HepG2 (cell line): ENCODE measurements around the gene SIDT1.

Source experiments
- GABPA ChIP-seq, 2 experiments: IDR thresholded peaks; 2 replicates each; pipeline ENCODE4 v1.6.1; 2011 to 2016; ENCODE audit warnings: low read depth in 2 of 2, low read length in 1 of 2, missing biosample characterization in 1 of 2, missing genetic modification characterization in 1 of 2
- MIER3 ChIP-seq: IDR thresholded peaks from 2 replicates; pipeline ENCODE4 v1.6.1; 2016; ENCODE audit warnings: missing compliant biosample characterization, borderline replicate concordance
- MTA3 ChIP-seq: sonication (generic); formaldehyde crosslinking; IDR thresholded peaks from 2 replicates; pipeline ENCODE4 v1.4.0; 2020; ENCODE audit warnings: missing genetic modification reagents
- MXI1 ChIP-seq: IDR thresholded peaks from 3 replicates; pipeline ENCODE4 v1.6.1; 2012; ENCODE audit warnings: low read depth, low read length, inconsistent platforms, borderline replicate concordance
- REPIN1 ChIP-seq: sonication (generic); formaldehyde crosslinking; IDR thresholded peaks from 2 replicates; pipeline ENCODE4 v1.8.0; 2022; ENCODE audit warnings: missing genetic modification reagents, low read depth, mild to moderate bottlenecking, borderline replicate concordance
- U2AF2 ChIP-seq: fragments of 200-400 bp; formaldehyde crosslinking; IDR thresholded peaks from 2 replicates; pipeline ENCODE4 v1.6.1; 2017; ENCODE audit warnings: low read depth, mild to moderate bottlenecking, low read length
- ZNF160 ChIP-seq: sonication (generic); formaldehyde crosslinking; IDR thresholded peaks from 2 replicates; pipeline ENCODE4 v1.8.0; 2022; ENCODE audit warnings: mild to moderate bottlenecking, inconsistent platforms, missing genetic modification reagents
- ZNF367 ChIP-seq: sonication (generic); formaldehyde crosslinking; IDR thresholded peaks from 2 replicates; pipeline ENCODE4 v1.4.0; 2020; ENCODE audit warnings: missing genetic modification reagents, borderline replicate concordance
- ZNF432 ChIP-seq: sonication (generic); formaldehyde crosslinking; IDR thresholded peaks from 2 replicates; pipeline ENCODE4 v1.5.0; 2020; ENCODE audit warnings: missing genetic modification reagents, mild to moderate bottlenecking, borderline replicate concordance
- TF ChIP-seq, protein P1 (sequence below): sonication (generic); formaldehyde crosslinking; IDR thresholded peaks from 2 replicates; pipeline ENCODE4 v1.4.0; 2020; ENCODE audit warnings: mild to moderate bottlenecking, missing genetic modification reagents, borderline replicate concordance
- TF ChIP-seq, protein P2 (sequence below): sonication (generic); formaldehyde crosslinking; IDR thresholded peaks from 2 replicates; pipeline ENCODE4 v1.4.0; 2020; ENCODE audit warnings: missing genetic modification reagents

DNA sequence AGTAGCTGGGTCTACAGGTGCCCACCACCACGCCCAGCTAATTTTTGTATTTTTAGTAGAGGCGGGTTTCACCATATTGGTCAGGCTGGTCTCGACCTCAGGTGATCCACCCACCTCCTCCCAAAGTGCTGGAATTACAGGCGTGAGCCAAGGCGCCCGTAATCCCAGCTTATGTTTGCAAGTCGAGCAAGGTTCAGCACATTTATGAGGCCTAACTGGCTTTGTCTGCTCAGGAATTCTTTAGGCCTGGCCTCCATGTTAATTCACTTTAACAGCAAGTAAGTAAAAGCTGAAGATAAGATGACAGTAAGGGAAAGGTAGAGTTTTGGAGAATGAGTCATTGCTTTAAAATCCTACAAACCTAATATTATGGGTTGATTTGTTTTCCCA is 24.6 kb downstream of the SIDT1 start:
- TF ChIP-seq, protein P1, sequence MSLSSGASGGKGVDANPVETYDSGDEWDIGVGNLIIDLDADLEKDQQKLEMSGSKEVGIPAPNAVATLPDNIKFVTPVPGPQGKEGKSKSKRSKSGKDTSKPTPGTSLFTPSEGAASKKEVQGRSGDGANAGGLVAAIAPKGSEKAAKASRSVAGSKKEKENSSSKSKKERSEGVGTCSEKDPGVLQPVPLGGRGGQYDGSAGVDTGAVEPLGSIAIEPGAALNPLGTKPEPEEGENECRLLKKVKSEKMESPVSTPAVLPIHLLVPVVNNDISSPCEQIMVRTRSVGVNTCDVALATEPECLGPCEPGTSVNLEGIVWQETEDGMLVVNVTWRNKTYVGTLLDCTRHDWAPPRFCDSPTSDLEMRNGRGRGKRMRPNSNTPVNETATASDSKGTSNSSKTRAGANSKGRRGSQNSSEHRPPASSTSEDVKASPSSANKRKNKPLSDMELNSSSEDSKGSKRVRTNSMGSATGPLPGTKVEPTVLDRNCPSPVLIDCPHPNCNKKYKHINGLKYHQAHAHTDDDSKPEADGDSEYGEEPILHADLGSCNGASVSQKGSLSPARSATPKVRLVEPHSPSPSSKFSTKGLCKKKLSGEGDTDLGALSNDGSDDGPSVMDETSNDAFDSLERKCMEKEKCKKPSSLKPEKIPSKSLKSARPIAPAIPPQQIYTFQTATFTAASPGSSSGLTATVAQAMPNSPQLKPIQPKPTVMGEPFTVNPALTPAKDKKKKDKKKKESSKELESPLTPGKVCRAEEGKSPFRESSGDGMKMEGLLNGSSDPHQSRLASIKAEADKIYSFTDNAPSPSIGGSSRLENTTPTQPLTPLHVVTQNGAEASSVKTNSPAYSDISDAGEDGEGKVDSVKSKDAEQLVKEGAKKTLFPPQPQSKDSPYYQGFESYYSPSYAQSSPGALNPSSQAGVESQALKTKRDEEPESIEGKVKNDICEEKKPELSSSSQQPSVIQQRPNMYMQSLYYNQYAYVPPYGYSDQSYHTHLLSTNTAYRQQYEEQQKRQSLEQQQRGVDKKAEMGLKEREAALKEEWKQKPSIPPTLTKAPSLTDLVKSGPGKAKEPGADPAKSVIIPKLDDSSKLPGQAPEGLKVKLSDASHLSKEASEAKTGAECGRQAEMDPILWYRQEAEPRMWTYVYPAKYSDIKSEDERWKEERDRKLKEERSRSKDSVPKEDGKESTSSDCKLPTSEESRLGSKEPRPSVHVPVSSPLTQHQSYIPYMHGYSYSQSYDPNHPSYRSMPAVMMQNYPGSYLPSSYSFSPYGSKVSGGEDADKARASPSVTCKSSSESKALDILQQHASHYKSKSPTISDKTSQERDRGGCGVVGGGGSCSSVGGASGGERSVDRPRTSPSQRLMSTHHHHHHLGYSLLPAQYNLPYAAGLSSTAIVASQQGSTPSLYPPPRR, result no peak
- TF ChIP-seq MXI1 (no peak), GABPA (IDR thresholded peaks at IDR 0.05; ENCODE audit: low read depth, low read length) (no peak), GABPA (CRISPR knock-in tag; IDR thresholded peaks at IDR 0.05; ENCODE audit: low read depth) (no peak), ZNF432 (no peak), U2AF2 (no peak), MIER3 (CRISPR knock-in tag) (no peak), ZNF367 (CRISPR knock-in tag) (no peak), ZNF160 (CRISPR knock-in tag) (no peak), REPIN1 (CRISPR knock-in tag) (no peak), MTA3 (CRISPR knock-in tag) (no peak)
- TF ChIP-seq, protein P2, sequence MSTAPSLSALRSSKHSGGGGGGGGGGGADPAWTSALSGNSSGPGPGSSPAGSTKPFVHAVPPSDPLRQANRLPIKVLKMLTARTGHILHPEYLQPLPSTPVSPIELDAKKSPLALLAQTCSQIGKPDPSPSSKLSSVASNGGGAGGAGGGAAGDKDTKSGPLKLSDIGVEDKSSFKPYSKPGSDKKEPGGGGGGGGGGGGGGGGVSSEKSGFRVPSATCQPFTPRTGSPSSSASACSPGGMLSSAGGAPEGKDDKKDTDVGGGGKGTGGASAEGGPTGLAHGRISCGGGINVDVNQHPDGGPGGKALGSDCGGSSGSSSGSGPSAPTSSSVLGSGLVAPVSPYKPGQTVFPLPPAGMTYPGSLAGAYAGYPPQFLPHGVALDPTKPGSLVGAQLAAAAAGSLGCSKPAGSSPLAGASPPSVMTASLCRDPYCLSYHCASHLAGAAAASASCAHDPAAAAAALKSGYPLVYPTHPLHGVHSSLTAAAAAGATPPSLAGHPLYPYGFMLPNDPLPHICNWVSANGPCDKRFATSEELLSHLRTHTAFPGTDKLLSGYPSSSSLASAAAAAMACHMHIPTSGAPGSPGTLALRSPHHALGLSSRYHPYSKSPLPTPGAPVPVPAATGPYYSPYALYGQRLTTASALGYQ (CRISPR knock-in tag), result no peak
